ENCODE results near the gene CMYA5.

DNA sequence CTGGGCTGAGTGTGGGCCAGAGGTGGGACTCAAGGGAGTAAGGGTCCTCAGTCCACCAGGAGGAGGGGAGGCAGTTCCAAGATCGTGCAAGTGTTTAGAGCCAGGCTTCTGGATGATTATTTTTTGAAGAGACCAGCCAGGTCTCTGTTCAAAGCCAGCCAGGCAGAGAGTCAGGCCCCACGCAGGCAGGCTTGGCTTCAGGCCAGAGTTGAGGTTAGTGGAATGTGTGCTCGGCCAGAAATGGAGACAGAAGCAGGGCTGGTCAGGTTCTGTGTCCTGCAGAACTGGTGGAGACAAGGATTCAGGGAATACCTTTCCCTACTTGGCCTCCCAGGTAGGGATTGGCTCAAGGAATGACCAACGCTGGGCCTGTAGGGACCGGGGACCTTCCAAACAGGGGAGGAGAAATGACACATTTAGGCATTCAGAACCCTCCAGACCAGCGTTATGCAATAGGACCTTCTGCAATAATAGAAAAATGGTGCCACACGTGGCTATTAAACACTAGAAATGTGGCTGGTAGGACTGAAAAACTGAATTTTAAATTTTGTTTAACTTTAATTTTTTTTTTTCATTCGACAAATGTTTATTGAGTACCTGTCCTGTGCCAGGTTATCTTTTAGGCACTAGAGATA lies 106.2 kb downstream of the CMYA5 start:
- TF ChIP-seq, protein P1, sequence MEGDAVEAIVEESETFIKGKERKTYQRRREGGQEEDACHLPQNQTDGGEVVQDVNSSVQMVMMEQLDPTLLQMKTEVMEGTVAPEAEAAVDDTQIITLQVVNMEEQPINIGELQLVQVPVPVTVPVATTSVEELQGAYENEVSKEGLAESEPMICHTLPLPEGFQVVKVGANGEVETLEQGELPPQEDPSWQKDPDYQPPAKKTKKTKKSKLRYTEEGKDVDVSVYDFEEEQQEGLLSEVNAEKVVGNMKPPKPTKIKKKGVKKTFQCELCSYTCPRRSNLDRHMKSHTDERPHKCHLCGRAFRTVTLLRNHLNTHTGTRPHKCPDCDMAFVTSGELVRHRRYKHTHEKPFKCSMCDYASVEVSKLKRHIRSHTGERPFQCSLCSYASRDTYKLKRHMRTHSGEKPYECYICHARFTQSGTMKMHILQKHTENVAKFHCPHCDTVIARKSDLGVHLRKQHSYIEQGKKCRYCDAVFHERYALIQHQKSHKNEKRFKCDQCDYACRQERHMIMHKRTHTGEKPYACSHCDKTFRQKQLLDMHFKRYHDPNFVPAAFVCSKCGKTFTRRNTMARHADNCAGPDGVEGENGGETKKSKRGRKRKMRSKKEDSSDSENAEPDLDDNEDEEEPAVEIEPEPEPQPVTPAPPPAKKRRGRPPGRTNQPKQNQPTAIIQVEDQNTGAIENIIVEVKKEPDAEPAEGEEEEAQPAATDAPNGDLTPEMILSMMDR (IDR thresholded peaks at IDR 0.05): no peak
- no peak for TF ChIP-seq POLR2A (IDR thresholded peaks at IDR 0.05)
